Measurements from ENCODE around the gene MRPL47.

MRPL47 gene

GRCh38 chr3:179591313-179591712, 13.1 kb downstream of the MRPL47 start:
- peak; percentile 25 for DNase-seq (ENCODE audit: low read depth)
- no peak for TF ChIP-seq CTCF (IDR thresholded peaks at IDR 0.05; ENCODE audit: low read length, missing control alignments)
- H3K4me3 ChIP-seq (replicated peaks; ENCODE audit: low read depth, low read length), result no peak overlapping the region

GRCh38 chr3:179590669-179591068, 13.8 kb downstream of the MRPL47 start:
- no peak overlapping the region for H3K4me3 ChIP-seq (replicated peaks; ENCODE audit: low read depth, low read length)
- DNase-seq (ENCODE audit: low read depth), result no peak
- TF ChIP-seq CTCF (IDR thresholded peaks at IDR 0.05; ENCODE audit: low read length, missing control alignments), result no peak

- peak; percentile 61 for DNase-seq (ENCODE audit: low read depth)
- H3K4me3 ChIP-seq (replicated peaks; ENCODE audit: low read depth, low read length), result no peak overlapping the region
- no peak for TF ChIP-seq CTCF (IDR thresholded peaks at IDR 0.05; ENCODE audit: low read length, missing control alignments)
These were observed 15.3 kb downstream of the MRPL47 start for GRCh38 chr3:179589143-179589542.

GRCh38 chr3:179580992-179581391, 23.4 kb downstream of the MRPL47 start:
- H3K4me3 ChIP-seq (replicated peaks; ENCODE audit: low read depth, low read length), result no peak overlapping the region
- DNase-seq (ENCODE audit: low read depth), result no peak
- no peak for TF ChIP-seq CTCF (IDR thresholded peaks at IDR 0.05; ENCODE audit: low read length, missing control alignments)

GRCh38 chr3:179565496-179565895, 38.9 kb downstream of the MRPL47 start:
- TF ChIP-seq CTCF (IDR thresholded peaks at IDR 0.05; ENCODE audit: low read length, missing control alignments), result no peak
- no peak overlapping the region for H3K4me3 ChIP-seq (replicated peaks; ENCODE audit: low read depth, low read length)
- no peak for DNase-seq (ENCODE audit: low read depth)

GRCh38 chr3:179563271-179563783, 41.1 kb downstream of the MRPL47 start:
- TF ChIP-seq CTCF (IDR thresholded peaks at IDR 0.05; ENCODE audit: low read length, missing control alignments), result peak; percentile 53
- H3K4me3 ChIP-seq (replicated peaks; ENCODE audit: low read depth, low read length), result peak overlapping the region; percentile 90
- DNase-seq (ENCODE audit: low read depth), result peak; percentile 77

GRCh38 chr3:179562591-179563270, 41.7 kb downstream of the MRPL47 start, which contains the start of gene ACTL6A:
Gene ACTL6A (plus strand): TSS chr3:179562926. CDS start chr3:179563093, 167 bp downstream.
- DNase-seq (ENCODE audit: low read depth), result peak; percentile 99
- peak within 1 kb of the TSS; percentile 90 for H3K4me3 ChIP-seq (replicated peaks; ENCODE audit: low read depth, low read length)
- no peak for TF ChIP-seq CTCF (IDR thresholded peaks at IDR 0.05; ENCODE audit: low read length, missing control alignments)

Data from fibroblast of pulmonary artery (primary cell).